Heart left ventricle (tissue), 16 donors: ENCODE measurements around the gene TMEM184B. TPM values are rescaled to one million over a fixed set of nuclear protein-coding genes. Genes with fewer than 3 reads are reported as not detected.
A peak's percentile ranks its signal among the peaks of the same experiment; 100 is the strongest.

ENCODE experiments used
- ATAC-seq, 4 donors: fragments of 200-7000 bp; cut with Tn5 transposase; one replicate each; pipeline ENCODE4 v1.9.1; 2020 to 2022; ENCODE audit warnings: moderate library complexity in 4 of 4, mild to moderate bottlenecking in 3 of 4, moderate number of reproducible peaks in 1 of 4
- DNase-seq, 5 donors: peaks; one replicate each; pipeline ENCODE4 v3.0.0-alpha.2; 2020
- H3K27ac ChIP-seq, 12 donors: fragments of 200-600 bp; sonication (generic) in 4 of 12; one replicate each; pipeline versions ENCODE4 v1.5.0 to v1.8.0; 2016 to 2022; ENCODE audit warnings: mild to moderate bottlenecking in 2 of 12
- H3K27me3 ChIP-seq, 9 donors: fragments of 200-600 bp; sonication (generic) in 2 of 9; one replicate each; pipeline versions ENCODE4 v1.5.1 to v1.8.0; 2016 to 2022; ENCODE audit warnings: mild to moderate bottlenecking in 3 of 9
- H3K36me3 ChIP-seq, 9 donors: fragments of 200-600 bp; sonication (generic) in 2 of 9; one replicate each; pipeline versions ENCODE4 v1.5.0 to v1.8.0; 2018 to 2022; ENCODE audit warnings: mild to moderate bottlenecking in 2 of 9
- H3K4me1 ChIP-seq, 12 donors: fragments of 200-600 bp; sonication (generic) in 4 of 12; one replicate each; pipeline versions ENCODE4 v1.5.0 to v1.8.0; 2016 to 2022; ENCODE audit warnings: mild to moderate bottlenecking in 3 of 12
- H3K4me3 ChIP-seq, 12 donors: fragments of 200-600 bp; sonication (generic) in 4 of 12; one replicate each; pipeline versions ENCODE4 v1.5.0 to v1.8.0; 2017 to 2022; ENCODE audit warnings: mild to moderate bottlenecking in 9 of 12, moderate library complexity in 4 of 12
- H3K9me3 ChIP-seq, 12 donors: fragments of 200-600 bp; sonication (generic) in 4 of 12; one replicate each; pipeline versions ENCODE4 v1.5.0 to v1.8.0; 2016 to 2022; ENCODE audit warnings: mild to moderate bottlenecking in 1 of 12
- POLR2A ChIP-seq, 2 donors: fragments of 450-650 bp; IDR thresholded peaks; one replicate each; pipeline ENCODE4 v1.6.1; 2017; ENCODE audit warnings: antibody characterized with exemption in 2 of 2, mild to moderate bottlenecking in 2 of 2, moderate library complexity in 2 of 2
- WGBS, 4 donors: extraction: QIAGEN DNeasy Blood & Tissue Kit in 2 of 4; methylation state at CpG; one replicate each; pipeline versions ENCODE4 v1.1.5 to v1.1.7; 2013 to 2018; 5-methylcytosine and 5-hydroxymethylcytosine counted together
- intact Hi-C, 10 donors: fragments of 100-400 bp; cut with DNase I; formaldehyde crosslinking; loops; one replicate each; pipeline versions ENCODE4 v1.11.1 to v1.14.2; 2022
- polyA plus RNA-seq, 2 donors: library from polyadenylated mRNA; stranded (reverse); fragments of 200-250 nt; gene quantifications; one replicate each; pipeline ENCODE4 v1.2.3, GENCODE V29; 2013
- total RNA-seq, 9 donors: library from RNA; depleted of rRNA in 2 of 9; stranded (reverse); fragments of >200 nt in 2 of 9; fragmentation: NEBNext Ultra II Directional in 3 of 9; extraction: Animal tissue kit (Norgen Biotek cat#: 25700) in 3 of 9; gene quantifications; one replicate each; pipeline versions ENCODE4 v1.1.0 to v1.2.4, GENCODE V29; 2016 to 2023
- TF ChIP-seq, protein P1 (sequence below), 12 donors: fragments of 200-600 bp; sonication (generic) in 4 of 12; IDR thresholded peaks; one replicate each; pipeline versions ENCODE4 v1.5.0 to v1.8.0; 2018 to 2022; ENCODE audit warnings: antibody characterized with exemption in 12 of 12, mild to moderate bottlenecking in 5 of 12
- donor health status: ischemic (EF 13 %, LVEDD 7.1; RV severe dilation, severe dysfunction).
- donor health status: healthy with polysubstance abuse.
- donor health status: DM: no; HTN: yes; CAD: no.
- donor health status: DM: no; HTN: no; CAD: no.
- donor health status: ischemic (EF 25% LVEDD 6.9; RV normal size, moderate dysfunction).
- donor health status: ischemic (EF 25% LVEDD 5.7; RV mildly dilated, moderate dysfunction).
- donor health status: healthy.
- donor health status: DM: yes; HTN: yes; CAD: no.
- donor health status: ischemic (EF 35%, LVEDD 5.7; RV mildly dilated, moderate dysfunction).
- donor health status: nonischemic (EF 11% LVEDD 7.7; RV severe dilation, severe dysfunction).
- donor health status: DM: yes; HTN: yes; CAD: no.
- donor health status: PGD.
- donor health status: ischemic (EF 29% LVEDD 5.4; RV normal size, mild dysfunction).
- donor health status: nonischemic (EF 23%, LVEDD 6.1; RV moderate dilation, normal function).

The TMEM184B gene
- total and polyA plus RNA-seq, 11 donors = 19.5 to 103 (median 47.0) TPM

DNA sequence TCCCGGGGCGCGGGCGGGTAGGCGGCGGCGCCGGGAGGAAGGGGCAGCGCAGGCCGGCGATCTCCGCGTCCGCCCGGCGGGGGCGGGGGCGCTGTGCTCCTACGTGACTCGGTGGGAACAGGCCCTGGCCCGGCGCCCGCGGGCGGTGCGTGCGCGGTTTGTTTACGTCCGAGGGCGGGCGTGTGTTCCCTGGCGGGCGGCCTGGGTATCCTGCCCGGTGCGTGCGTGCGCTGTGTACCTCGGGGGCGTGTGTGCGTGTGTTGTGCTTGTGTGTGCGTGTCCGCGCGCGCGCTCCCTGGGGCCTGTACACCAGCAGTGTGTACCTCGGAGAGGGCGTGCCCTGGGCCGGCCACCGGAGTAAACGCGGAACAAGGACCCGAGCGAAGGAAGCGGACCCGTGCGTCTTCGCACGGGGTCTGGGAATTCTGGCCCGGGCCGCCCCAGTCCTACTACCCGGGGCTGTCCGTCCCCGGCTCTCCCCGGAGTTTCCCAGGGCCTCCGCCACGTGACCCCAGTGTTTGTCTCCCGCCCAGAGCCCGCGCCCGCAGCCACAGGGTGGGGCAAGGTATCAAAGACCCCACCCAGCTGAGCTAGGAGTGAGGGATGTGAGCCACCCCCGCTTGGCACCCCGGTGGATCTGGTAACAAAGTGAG, 70.2 kb downstream of the TMEM184B start:
- Histone ChIP-seq H3K4me3 (peak overlapping the region; percentile 73 to 98 (median 80)), H3K4me1 (peaks cover 6 to 37% (median 26%) of the 10 kb centered on the region in 12 donors), H3K27ac (peak overlapping the region; percentile 95 to 100 (median 98)), H3K9me3 (no peaks in the 10 kb centered on the region), H3K27me3 (no peaks in the 10 kb centered on the region), H3K36me3 (no peaks in the 10 kb centered on the region)
- ATAC-seq = peak; percentile 58 to 72 (median 70)
- TF ChIP-seq POLR2A (IDR thresholded peaks at IDR 0.05) = no peak
- TF ChIP-seq, protein P1, sequence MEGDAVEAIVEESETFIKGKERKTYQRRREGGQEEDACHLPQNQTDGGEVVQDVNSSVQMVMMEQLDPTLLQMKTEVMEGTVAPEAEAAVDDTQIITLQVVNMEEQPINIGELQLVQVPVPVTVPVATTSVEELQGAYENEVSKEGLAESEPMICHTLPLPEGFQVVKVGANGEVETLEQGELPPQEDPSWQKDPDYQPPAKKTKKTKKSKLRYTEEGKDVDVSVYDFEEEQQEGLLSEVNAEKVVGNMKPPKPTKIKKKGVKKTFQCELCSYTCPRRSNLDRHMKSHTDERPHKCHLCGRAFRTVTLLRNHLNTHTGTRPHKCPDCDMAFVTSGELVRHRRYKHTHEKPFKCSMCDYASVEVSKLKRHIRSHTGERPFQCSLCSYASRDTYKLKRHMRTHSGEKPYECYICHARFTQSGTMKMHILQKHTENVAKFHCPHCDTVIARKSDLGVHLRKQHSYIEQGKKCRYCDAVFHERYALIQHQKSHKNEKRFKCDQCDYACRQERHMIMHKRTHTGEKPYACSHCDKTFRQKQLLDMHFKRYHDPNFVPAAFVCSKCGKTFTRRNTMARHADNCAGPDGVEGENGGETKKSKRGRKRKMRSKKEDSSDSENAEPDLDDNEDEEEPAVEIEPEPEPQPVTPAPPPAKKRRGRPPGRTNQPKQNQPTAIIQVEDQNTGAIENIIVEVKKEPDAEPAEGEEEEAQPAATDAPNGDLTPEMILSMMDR (IDR thresholded peaks at IDR 0.05) = peak in 7 of 12 donors; percentile 11 to 40 (median 26)
- peak; percentile 87 to 91 (median 89) for DNase-seq
- WGBS, 4 donors = 0 to 1% (median 0%) methylated on average over 46 to 74 of the region's 74 CpGs
- intact Hi-C loops = loop anchor here in 6 of 10 donors (5.0 to 10.0 kb wide), 4 partner anchors 65 to 88 kb away; partner anchors contain the start of genes BAIAP2L2 (in 2 of the 6) and TMEM184B (in 1 of the 6)

- Histone ChIP-seq H3K27ac (peak within 1 kb of the TSS; percentile 95 to 100 (median 98)), H3K27me3 (no peaks in the 10 kb centered on the region), H3K36me3 (no peaks in the 10 kb centered on the region), H3K9me3 (no peaks in the 10 kb centered on the region), H3K4me1 (peaks cover 6 to 37% (median 26%) of the 10 kb centered on the region in 12 donors), H3K4me3 (peak within 1 kb of the TSS; percentile 73 to 98 (median 80))
- ATAC-seq (peak; percentile 69 to 88 (median 86)), DNase-seq (peak; percentile 96 to 98 (median 97))
- TF ChIP-seq, protein P1 (IDR thresholded peaks at IDR 0.05) = no peak
- TF ChIP-seq POLR2A (IDR thresholded peaks at IDR 0.05) = peak; percentile 88 to 94
- intact Hi-C loops = loop anchor here in 6 of 10 donors (1.0 to 10.0 kb wide), 5 partner anchors 20 to 87 kb away; partner anchors contain the start of genes BAIAP2L2 (in 2 of the 6) and TMEM184B (in 1 of the 6)
- WGBS, 4 donors = 0 to 1% (median 1%) methylated on average over 25 to 85 of the region's 85 CpGs
Observed at GRCh38 chr22:38201711-38202436, 70.9 kb downstream of the TMEM184B start, which contains the start of gene MAFF. Gene MAFF (plus strand): TSS chr22:38201994. CDS start chr22:38213854, 11,860 bp downstream.

DNA sequence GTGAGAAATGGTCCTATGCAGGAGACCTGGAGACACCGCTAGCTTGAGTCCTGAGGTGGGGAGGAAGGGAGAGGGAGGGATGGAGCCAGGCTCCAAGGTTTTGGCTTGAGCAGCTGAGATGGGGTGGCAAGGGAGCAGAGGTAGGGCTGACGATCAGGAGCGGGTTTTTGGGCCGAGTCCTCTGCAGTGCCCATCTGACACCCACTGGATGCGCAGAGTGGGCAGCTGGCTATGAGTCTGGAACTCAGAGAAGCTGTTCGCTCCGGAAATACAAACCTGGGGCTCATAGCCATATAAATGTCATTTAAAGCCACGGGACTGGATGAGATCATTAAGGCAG, 71.5 kb downstream of the TMEM184B start:
- DNase-seq (no peak), ATAC-seq (peak in 1 of 4 donors; percentile 1)
- Histone ChIP-seq H3K9me3 (no peaks in the 10 kb centered on the region), H3K27me3 (no peaks in the 10 kb centered on the region), H3K27ac (peak overlapping the region in 11 of 12 donors; percentile 95 to 100 (median 98)), H3K4me3 (peak overlapping the region in 11 of 12 donors; percentile 73 to 98 (median 80)), H3K4me1 (peaks cover 6 to 37% (median 26%) of the 10 kb centered on the region in 12 donors), H3K36me3 (no peaks in the 10 kb centered on the region)
- TF ChIP-seq, protein P1 (IDR thresholded peaks at IDR 0.05) = no peak
- TF ChIP-seq POLR2A (IDR thresholded peaks at IDR 0.05) = no peak
- intact Hi-C loops = loop anchor here in 6 of 10 donors (1.0 to 10.0 kb wide), 5 partner anchors 19 to 87 kb away; partner anchors contain the start of genes BAIAP2L2 (in 2 of the 6) and TMEM184B (in 1 of the 6)
- WGBS, 4 donors = 12 to 30% (median 20%) methylated on average over 8 of the region's 8 CpGs
